Raji (cell line): ENCODE results near the gene ACP5.

ENCODE experiments used
- POLR2A ChIP-seq: IDR thresholded peaks from 2 replicates; pipeline ENCODE4 v1.6.1; 2011; ENCODE audit warnings: low read depth, low read length, control low read depth; ENCODE audit not compliant: insufficient read depth

Gene ACP5

DNA sequence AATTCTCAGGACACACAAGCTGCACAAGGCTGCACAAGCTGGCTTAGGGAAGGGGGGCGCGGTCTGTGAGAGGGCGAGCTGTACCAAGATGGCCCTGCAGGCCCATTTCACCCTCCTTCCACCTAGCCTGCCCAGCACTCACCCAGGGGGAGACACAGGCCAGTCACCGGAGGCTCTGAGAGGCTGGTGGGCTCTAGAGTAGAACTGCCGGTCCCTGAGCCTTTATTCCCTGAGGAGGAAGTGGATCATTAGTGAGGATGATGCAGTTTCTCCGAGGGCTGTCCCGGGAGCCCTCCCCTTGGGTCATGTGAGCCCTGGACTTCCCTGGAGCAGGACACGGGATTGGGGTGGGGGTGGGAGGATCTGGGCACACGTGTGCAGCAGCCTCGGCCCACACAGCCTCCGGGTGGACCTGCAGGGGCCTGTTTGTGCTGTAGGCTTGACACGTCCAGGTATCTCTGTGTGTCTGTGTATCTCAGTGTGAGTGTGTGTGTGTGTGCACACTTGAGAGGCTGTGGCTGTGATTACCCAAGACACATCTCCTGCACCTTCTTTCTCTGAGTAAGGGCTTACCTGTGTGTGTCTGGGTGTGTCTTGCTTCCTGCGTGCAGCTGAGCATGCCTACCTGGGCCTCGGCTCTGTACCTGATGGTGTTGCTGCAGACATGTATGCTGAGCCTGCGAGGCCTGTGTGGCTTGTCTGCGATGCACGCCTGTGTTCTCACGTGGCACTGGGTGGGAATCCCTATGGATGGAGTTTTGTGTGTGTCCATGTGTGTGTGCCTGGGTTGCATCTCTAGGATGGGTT, at the start of gene ACP5:
Gene ACP5 (minus strand): TSS at position 195 of the 807 bp plus-strand sequence. CDS start 328 bp downstream, outside the sequence.
- TF ChIP-seq POLR2A: no peak

GRCh38 chr19:11626252-11626651, 48.8 kb upstream of the ACP5 start:
- no peak for TF ChIP-seq POLR2A

DNA sequence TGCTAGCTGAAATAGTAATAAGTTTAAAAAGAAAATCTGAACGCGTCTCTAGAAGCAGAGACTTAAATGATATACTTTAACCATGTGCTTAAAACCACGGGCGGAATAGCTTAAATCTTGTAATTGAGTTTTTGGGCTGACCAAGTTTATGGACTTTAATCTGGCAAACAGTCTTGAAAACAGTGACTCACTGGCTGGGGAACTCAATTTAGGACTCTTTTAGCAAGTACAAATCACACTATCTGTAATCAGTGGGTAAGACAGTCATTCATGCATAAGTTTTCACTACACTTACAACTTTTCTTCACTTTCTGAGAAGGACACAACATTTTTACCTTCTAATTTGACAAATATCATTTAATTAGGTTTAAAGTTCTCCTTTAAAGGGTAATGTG, 46.6 kb upstream of the ACP5 start:
- no peak for TF ChIP-seq POLR2A

- no peak for TF ChIP-seq POLR2A
These were observed 43.1 kb upstream of the ACP5 start for GRCh38 chr19:11620553-11620952.

DNA sequence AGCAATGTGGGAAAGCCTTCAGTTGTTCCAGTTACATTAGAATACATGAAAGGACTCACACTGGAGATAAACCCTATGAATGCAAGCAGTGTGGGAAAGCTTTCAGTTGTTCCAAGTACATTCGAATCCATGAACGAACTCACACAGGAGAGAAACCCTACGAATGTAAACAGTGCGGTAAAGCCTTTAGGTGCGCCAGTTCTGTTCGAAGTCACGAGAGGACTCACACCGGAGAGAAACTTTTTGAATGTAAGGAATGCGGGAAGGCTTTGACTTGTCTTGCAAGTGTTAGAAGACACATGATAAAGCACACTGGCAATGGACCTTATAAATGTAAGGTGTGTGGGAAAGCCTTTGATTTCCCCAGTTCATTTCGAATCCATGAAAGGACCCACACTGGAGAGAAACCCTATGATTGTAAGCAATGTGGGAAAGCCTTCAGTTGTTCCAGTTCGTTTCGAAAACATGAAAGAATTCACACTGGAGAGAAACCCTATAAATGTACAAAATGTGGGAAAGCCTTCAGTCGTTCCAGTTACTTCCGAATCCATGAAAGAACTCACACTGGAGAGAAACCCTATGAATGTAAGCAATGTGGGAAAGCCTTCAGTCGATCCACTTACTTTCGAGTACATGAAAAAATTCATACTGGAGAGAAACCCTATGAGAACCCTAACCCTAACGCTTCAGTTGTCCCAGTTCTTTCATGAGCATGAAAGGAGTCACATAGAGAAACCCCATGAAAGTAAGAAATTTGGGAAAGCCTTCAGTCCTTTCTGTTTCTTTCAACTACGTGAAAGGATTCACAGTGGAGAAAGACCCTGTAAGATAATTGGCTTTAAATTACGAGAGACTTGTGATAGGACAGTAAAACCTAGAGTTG, 40.0 kb upstream of the ACP5 start:
- TF ChIP-seq POLR2A: no peak

DNA sequence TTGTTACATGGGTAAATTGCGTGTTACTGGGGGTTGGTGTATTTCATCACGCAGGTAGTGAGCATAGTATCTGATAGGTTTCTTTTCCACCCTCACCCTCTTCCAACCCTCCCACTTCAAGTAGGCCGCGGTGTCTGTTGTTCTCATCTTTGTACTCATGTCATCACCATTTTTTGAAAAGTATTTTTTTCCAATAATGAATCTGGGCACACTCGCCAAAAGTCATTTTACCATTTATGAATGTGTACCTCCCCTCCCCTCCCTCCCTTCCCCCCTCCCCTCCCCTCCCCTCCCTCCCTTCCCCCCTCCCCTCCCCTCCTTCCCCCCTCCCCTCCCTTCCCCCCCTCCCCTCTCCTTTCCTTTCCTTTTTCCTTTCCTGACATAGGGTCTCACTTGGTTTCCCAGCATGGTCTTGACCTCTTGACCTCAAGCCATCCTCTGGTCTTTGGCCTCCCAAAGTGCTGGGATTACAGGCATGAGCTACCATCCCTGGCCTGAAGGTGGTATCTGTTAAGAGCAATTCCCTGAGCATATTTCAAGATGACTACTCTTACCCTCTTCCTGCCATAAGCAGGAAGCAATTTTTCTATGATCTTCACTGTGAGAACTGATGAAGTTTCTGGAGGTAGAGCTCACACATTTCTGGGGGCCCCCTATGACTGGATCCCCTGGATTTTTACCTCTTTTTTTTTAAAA, 35.5 kb upstream of the ACP5 start:
- no peak for TF ChIP-seq POLR2A

GRCh38 chr19:11611730-11612129, 34.3 kb upstream of the ACP5 start:
- TF ChIP-seq POLR2A: no peak

GRCh38 chr19:11606484-11606883, 29.0 kb upstream of the ACP5 start:
- TF ChIP-seq POLR2A: no peak

GRCh38 chr19:11598746-11599145, 21.3 kb upstream of the ACP5 start:
- TF ChIP-seq POLR2A: no peak

DNA sequence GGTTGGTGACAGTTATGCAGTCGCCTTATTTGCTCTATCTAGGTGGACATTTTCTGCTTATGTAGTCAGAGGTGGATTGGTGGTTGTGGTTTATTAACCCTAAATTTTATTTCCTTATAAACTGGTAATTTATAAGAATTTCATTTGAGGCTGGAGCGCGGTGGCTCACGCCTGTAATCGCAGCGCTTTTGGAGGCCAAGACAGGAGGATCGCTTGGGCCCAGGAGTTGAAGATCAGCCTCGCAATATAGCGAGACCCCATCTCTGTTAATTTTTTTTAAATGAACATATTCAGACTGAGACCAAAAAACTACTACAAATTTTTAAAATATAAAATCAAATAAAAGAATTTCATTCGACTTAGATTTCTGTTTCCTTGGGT, 20.6 kb upstream of the ACP5 start:
- TF ChIP-seq POLR2A: no peak

- peak; percentile 96 for TF ChIP-seq POLR2A
These were observed 20.0 kb upstream of the ACP5 start, which contains the start of gene ZNF627 for GRCh38 chr19:11597202-11598102. Gene ZNF627, plus strand, starts transcription at chr19:11597483. Its CDS starts 145 bp downstream, at chr19:11597628.

GRCh38 chr19:11596156-11596555, 18.7 kb upstream of the ACP5 start:
- TF ChIP-seq POLR2A: no peak

DNA sequence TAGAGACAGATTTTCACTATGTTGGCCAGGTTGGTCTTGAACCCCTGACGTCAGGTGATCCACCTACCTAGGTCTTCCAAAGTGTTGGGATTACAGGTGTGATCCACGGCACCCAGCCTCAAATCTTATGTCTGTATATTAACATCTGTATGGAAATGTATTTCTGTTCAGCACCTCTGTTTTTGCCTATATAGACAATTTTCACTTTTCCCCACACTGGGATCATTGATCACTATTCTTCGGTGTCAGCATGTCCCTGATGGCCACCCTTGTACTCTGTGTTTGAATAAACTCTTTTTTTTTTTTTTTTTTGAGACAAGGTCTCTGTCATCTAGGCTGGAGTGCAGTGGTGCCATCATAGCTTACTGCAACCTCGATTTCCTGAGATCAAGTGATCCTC, 16.6 kb upstream of the ACP5 start:
- no peak for TF ChIP-seq POLR2A

DNA sequence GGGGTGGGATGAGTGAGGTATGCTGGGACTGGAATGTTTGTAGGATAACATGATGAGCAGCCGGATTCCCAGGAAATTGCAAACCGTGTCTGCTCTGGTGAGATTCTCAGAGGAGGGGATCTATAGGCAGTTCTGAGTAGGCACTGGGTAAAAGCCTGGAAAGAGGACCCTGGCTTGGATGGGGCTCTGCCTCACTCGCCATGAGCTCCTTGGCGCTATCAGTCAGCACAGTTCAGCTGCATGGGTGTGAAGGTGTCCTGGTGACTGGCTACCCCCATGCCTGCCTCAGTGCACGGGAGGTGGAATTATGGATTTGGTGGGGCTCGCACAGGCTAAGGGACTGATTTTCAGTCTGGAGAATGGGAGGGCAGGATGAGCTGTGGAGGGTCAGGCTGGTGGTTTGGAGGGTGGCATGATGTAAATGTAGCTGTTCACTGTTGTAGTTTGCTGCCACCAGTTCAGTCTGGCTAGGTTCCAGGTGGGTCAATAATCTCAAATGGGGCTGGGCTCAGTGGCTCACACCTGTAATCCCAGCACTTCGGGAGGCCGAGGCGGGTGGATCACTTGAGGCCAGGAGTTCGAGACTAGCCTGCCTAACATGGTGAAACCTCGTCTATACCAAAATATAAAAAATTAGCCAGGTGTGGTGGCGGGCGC, 10.7 kb upstream of the ACP5 start:
- no peak for TF ChIP-seq POLR2A

- 0 out of 2 replicates have a peak, but pooled peaks have one; percentile 34 for TF ChIP-seq POLR2A
These were observed 10.0 kb upstream of the ACP5 start for GRCh38 chr19:11587302-11587974.
